Measurements from ENCODE around the gene AGPAT3. TPM values are rescaled to one million over a fixed set of nuclear protein-coding genes. Genes with fewer than 3 reads are reported as not detected.

AGPAT3 gene
- total RNA-seq, 6 donors from 2014 or later: 55.0 to 102 (median 70.0) TPM

DNA sequence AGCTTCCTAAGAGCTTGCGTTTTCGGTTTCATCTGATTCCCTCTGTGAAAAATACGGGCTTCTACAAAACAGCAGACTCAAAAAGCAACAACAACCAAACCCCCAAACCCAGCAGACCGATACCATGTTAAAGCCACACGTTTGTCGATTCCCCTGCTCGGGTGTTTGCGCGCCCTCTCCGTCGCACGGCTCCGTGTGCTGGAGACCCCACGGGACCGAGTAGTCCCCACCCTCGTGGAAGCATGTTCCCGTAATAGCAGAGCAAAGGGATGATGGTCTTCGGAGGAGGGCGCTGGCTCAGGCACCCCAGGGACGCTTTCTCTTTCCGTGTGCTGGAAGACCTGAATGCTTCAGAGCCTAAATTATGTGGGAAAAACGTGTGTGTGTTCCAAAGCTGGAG is 42.7 kb downstream of the AGPAT3 start:
- Histone ChIP-seq H3K36me3 (peaks cover 0 to 14% (median 6%) of the 10 kb centered on the region in 4 donors), H3K27me3 (no peaks in the 10 kb centered on the region), H3K9me3 (no peaks in the 10 kb centered on the region), H3K27ac (no peak overlapping the region), H3K4me1 (peaks cover 26 to 52% (median 41%) of the 10 kb centered on the region in 4 donors), H3K4me3 (no peak overlapping the region)
- DNase-seq (peak in 1 of 2 donors; percentile 40), ATAC-seq (ENCODE audit: low FRiP score in 2 of 2) (no peak)
- TF ChIP-seq POLR2A (IDR thresholded peaks at IDR 0.05) (no peak), POLR2AphosphoS5 (IDR thresholded peaks at IDR 0.05) (no peak), EP300 (IDR thresholded peaks at IDR 0.05) (no peak)
- TF ChIP-seq, protein P1, sequence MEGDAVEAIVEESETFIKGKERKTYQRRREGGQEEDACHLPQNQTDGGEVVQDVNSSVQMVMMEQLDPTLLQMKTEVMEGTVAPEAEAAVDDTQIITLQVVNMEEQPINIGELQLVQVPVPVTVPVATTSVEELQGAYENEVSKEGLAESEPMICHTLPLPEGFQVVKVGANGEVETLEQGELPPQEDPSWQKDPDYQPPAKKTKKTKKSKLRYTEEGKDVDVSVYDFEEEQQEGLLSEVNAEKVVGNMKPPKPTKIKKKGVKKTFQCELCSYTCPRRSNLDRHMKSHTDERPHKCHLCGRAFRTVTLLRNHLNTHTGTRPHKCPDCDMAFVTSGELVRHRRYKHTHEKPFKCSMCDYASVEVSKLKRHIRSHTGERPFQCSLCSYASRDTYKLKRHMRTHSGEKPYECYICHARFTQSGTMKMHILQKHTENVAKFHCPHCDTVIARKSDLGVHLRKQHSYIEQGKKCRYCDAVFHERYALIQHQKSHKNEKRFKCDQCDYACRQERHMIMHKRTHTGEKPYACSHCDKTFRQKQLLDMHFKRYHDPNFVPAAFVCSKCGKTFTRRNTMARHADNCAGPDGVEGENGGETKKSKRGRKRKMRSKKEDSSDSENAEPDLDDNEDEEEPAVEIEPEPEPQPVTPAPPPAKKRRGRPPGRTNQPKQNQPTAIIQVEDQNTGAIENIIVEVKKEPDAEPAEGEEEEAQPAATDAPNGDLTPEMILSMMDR (IDR thresholded peaks at IDR 0.05): no peak
- WGBS, 2 donors: 86 to 89% methylated on average over 20 to 22 of the region's 22 CpGs

DNA sequence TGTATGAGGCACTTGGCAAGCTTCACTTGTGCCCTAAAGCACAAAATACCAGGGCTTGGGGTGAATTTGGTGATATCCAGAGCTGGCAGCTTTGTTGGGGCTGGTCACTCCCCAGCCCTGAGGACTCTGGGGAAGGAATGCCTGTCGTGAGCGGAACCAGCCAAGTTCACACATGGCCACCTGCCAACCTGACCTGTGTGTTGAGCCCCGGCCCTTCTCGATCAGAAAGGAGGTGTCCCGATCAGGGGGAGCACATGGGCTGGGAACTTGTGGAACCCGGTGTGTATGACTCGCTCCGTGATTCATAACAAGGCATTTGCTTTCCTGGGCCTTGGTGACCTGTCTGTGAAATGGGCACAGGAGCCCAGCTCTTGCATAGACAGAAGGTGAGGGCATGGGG is 43.1 kb downstream of the AGPAT3 start:
- peaks cover 0 to 14% (median 6%) of the 10 kb centered on the region in 4 donors for H3K36me3 ChIP-seq
- no peaks in the 10 kb centered on the region for H3K9me3 ChIP-seq
- H3K27me3 ChIP-seq: no peaks in the 10 kb centered on the region
- peaks cover 21 to 48% (median 37%) of the 10 kb centered on the region in 4 donors for H3K4me1 ChIP-seq
- WGBS, 2 donors: 59 to 76% methylated on average over 8 of the region's 8 CpGs
- no peak for DNase-seq
- no peak overlapping the region for H3K27ac ChIP-seq
- no peak for ATAC-seq (ENCODE audit: low FRiP score in 2 of 2)
- no peak overlapping the region for H3K4me3 ChIP-seq
- no peak for TF ChIP-seq POLR2A (IDR thresholded peaks at IDR 0.05)
- TF ChIP-seq POLR2AphosphoS5 (IDR thresholded peaks at IDR 0.05): no peak
- TF ChIP-seq, protein P1 (IDR thresholded peaks at IDR 0.05): no peak
- no peak for TF ChIP-seq EP300 (IDR thresholded peaks at IDR 0.05)

DNA sequence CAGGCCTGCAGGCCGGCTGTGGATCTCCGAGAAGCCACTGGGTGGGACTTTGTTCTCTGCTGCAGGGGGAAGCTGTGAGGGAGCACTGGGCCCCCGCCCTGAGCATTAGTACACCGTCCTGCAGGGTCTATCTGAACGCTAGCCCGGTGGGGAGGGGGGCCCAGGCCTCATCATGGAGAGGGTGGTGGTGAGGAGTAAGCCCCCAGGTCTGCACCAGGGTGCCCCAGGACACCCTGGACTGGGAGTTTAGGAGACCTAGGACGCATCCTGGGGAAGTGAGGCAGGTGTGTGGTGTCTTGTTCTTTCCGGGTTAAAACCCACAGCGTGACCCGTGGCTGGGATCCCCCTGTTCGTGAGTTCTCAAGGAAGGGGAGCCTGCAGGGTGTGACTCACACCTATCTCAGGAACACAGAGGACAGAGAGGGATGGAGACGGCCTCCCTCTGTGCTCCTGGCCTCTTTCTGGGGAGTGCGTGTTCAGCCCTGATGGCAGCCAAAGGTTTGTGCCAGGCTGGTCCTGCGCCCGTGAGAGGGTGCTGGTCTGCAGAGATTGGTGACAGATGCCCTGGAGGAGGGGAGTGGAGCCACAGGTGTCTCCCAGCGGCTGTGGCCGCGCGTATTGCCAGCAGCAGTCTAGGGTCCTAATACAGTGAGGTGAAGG is 44.8 kb downstream of the AGPAT3 start:
- H3K36me3 ChIP-seq: peaks cover 0 to 10% (median 5%) of the 10 kb centered on the region in 4 donors
- no peak for ATAC-seq (ENCODE audit: low FRiP score in 2 of 2)
- H3K27ac ChIP-seq: no peak overlapping the region

DNA sequence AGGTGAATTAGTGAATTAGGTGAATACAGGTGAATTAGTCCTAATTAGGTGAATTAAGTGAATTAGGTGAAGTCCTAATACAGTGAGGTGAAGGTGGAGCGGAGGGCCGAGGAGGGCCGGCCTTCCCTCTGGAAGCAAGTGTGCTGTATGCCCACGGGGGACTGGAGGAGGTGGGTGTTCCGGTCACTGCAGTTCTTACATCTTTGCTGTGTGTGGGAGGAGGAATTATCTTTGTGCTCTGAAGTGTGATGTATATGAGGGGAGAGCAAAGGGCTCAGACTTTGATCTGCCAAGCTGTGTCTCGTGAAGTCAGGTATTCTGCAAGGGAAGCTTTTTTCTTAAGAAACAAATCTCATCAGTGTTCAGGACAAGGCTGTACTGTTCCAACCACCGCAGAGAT is 45.4 kb downstream of the AGPAT3 start:
- H3K27ac ChIP-seq: no peak overlapping the region
- WGBS, 2 donors: 90 to 92% methylated on average over 7 of the region's 7 CpGs
- TF ChIP-seq POLR2AphosphoS5 (IDR thresholded peaks at IDR 0.05) (no peak), EP300 (IDR thresholded peaks at IDR 0.05) (no peak), POLR2A (IDR thresholded peaks at IDR 0.05) (no peak)
- TF ChIP-seq, protein P1 (IDR thresholded peaks at IDR 0.05): no peak

More for the DNA sequence above, 44.8 kb downstream of the AGPAT3 start:
- Histone ChIP-seq H3K9me3 (no peaks in the 10 kb centered on the region), H3K4me1 (peaks cover 5 to 33% (median 24%) of the 10 kb centered on the region in 4 donors), H3K4me3 (no peak overlapping the region), H3K27me3 (no peaks in the 10 kb centered on the region)
- TF ChIP-seq POLR2A (IDR thresholded peaks at IDR 0.05): no peak
- TF ChIP-seq, protein P1 (IDR thresholded peaks at IDR 0.05): no peak
- TF ChIP-seq POLR2AphosphoS5 (IDR thresholded peaks at IDR 0.05): no peak
- TF ChIP-seq EP300 (IDR thresholded peaks at IDR 0.05): no peak
- WGBS, 2 donors: 92 to 100% methylated on average over 4 to 17 of the region's 19 CpGs
- peak in 1 of 2 donors; percentile 48 for DNase-seq

More for the DNA sequence above, 45.4 kb downstream of the AGPAT3 start:
- H3K4me3 ChIP-seq: no peak overlapping the region
- H3K27me3 ChIP-seq: no peaks in the 10 kb centered on the region
- H3K9me3 ChIP-seq: no peaks in the 10 kb centered on the region
- peaks cover 0 to 10% (median 5%) of the 10 kb centered on the region in 4 donors for H3K36me3 ChIP-seq
- ATAC-seq (ENCODE audit: low FRiP score in 2 of 2) (no peak), DNase-seq (no peak)
- peaks cover 5 to 33% (median 24%) of the 10 kb centered on the region in 4 donors for H3K4me1 ChIP-seq

Measured in upper lobe of left lung (tissue), 6 donors.